Ovary (tissue), 9 donors: ENCODE results near the gene EFEMP1. TPM values are rescaled to one million over a fixed set of nuclear protein-coding genes. Genes with fewer than 3 reads are reported as not detected.
A peak's percentile ranks its signal among the peaks of the same experiment; 100 is the strongest.

ENCODE experiments used
- DNase-seq, 5 donors: peaks; one replicate each; pipeline ENCODE4 v3.0.0-alpha.2; 2019 to 2020
- H3K27ac ChIP-seq, 2 donors: fragments of 200-600 bp; one replicate each; pipeline versions ENCODE4 v1.5.1 to v1.8.0; 2019 to 2022
- H3K27me3 ChIP-seq: fragments of 200-600 bp; one replicate; pipeline ENCODE4 v1.8.0; 2022
- H3K36me3 ChIP-seq: fragments of 200-600 bp; sonication (generic); one replicate; pipeline ENCODE4 v1.5.1; 2019
- H3K4me1 ChIP-seq: one replicate; pipeline ENCODE4 v1.8.1; 2013; ENCODE audit warnings: mild to moderate bottlenecking, moderate library complexity; ENCODE audit not compliant: insufficient read depth
- H3K4me3 ChIP-seq: fragments of 200-600 bp; sonication (generic); one replicate; pipeline ENCODE4 v1.5.1; 2017
- H3K9me3 ChIP-seq, 2 donors: fragments of 200-600 bp in 1 of 2; sonication (generic) in 1 of 2; one replicate each; pipeline versions ENCODE4 v1.5.1 to v1.8.1; 2013 to 2019; ENCODE audit warnings: mild to moderate bottlenecking in 1 of 2, moderate library complexity in 1 of 2
- EP300 ChIP-seq: sonication (generic); formaldehyde crosslinking; IDR thresholded peaks from one replicate; pipeline ENCODE4 v1.6.1; 2017; ENCODE audit warnings: antibody characterized with exemption
- POLR2A ChIP-seq: fragments of 450-650 bp; IDR thresholded peaks from one replicate; pipeline ENCODE4 v1.6.1; 2017; ENCODE audit warnings: antibody characterized with exemption, mild to moderate bottlenecking, moderate library complexity
- WGBS, 3 donors: extraction: QIAGEN DNeasy Blood & Tissue Kit in 1 of 3; methylation state at CpG; one replicate each; pipeline versions ENCODE4 v1.1.5 to v1.1.7; 2013 to 2017; 5-methylcytosine and 5-hydroxymethylcytosine counted together
- intact Hi-C, 4 donors: fragments of 100-400 bp; cut with DNase I; formaldehyde crosslinking; loops; one replicate each; pipeline versions ENCODE4 v1.11.0 to v1.15.1; 2022 to 2023
- polyA plus RNA-seq, 2 donors: library from polyadenylated mRNA; stranded (reverse); fragments of 200-250 nt in 1 of 2; fragments of 350-450 nt in 1 of 2; fragmentation: Illumina TruSeq in 1 of 2; extraction: RNeasy Lipid Tissue Mini Kit (QIAGEN cat#74804) in 1 of 2; gene quantifications; one replicate each; pipeline ENCODE4 v1.2.3, GENCODE V29; 2013 to 2014
- total RNA-seq, 7 donors: library from RNA; depleted of rRNA in 2 of 7; stranded (reverse); fragments of >200 nt in 2 of 7; fragmentation: NEBNext Ultra II Directional in 3 of 7; extraction: Animal tissue kit (Norgen Biotek cat#: 25700) in 3 of 7; gene quantifications; one replicate each; pipeline versions ENCODE4 v1.1.0 to v1.2.4, GENCODE V29; 2016 to 2023
- TF ChIP-seq, protein P1 (sequence below), 3 donors: fragments of 450-650 bp in 2 of 3; fragments of 200-600 bp in 1 of 3; IDR thresholded peaks; one replicate each; pipeline versions ENCODE4 v1.5.1 to v1.8.0; 2016 to 2022; ENCODE audit warnings: antibody characterized with exemption in 3 of 3, mild to moderate bottlenecking in 1 of 3
- donor health status: DM: no; HTN: no; CAD: no; lungs with moderate emphysema.
- donor health status: DM: no; HTN: no; CAD: no.
- donor health status: Bipolar disorder and iron deficiency.
- donor health status: DM: yes; HTN: yes; CAD: no.
- donor health status: DM: no; HTN: no; CAD: no.
- donor health status: DM: yes; HTN: yes; CAD: no.

EFEMP1 gene
- total and polyA plus RNA-seq, 9 donors: 204 to 482 (median 282) TPM

DNA sequence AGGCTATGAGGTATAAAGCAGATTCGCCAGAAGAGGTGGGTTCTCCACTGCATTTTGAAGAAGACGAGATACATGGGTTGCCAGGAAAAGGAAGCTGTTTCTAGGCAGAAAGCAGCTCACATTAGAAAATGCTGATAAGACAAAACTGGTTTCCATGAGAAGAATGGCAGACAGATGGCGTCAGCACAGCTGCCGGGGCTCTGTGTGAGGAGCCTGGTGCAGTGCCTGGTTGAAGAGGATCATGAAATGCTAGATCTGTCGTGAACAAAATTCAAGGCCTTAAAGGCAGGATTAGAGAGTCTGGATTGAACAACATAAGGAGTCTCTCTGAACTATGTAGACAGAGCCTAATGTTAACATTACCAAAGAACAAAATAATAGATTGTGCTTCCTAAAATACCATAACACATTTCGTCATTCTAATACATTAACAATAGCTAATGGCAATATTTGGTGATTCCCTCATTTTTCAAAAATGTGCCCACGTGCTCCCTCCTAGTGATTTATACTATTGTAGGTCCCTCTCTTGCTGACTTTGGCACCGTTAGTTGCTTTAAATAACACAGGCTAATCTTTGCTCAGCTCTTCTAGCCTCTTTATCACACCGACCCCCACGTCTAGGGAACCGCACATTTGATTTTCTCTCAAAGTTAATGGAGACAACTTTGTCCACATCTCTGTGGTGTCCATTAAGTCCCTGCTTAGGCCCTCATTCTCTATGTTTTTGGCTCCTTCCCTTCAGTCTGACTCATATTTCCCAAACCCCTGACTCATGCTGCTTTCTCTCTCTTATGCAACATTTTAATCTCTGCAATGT, 38.2 kb downstream of the EFEMP1 start:
- Histone ChIP-seq H3K4me1 (peaks cover 16% of the 10 kb centered on the region), H3K9me3 (no peaks in the 10 kb centered on the region), H3K27me3 (no peaks in the 10 kb centered on the region), H3K27ac (peak overlapping the region; percentile 46 to 82), H3K36me3 (no peaks in the 10 kb centered on the region), H3K4me3 (no peak overlapping the region)
- intact Hi-C loops: no loop called here
- WGBS, 3 donors: 28 to 37% (median 30%) methylated on average over 10 to 11 of the region's 11 CpGs
- peak in 4 of 5 donors; percentile 40 to 52 (median 40) for DNase-seq
- TF ChIP-seq POLR2A (no peak), EP300 (peak; percentile 95)

DNA sequence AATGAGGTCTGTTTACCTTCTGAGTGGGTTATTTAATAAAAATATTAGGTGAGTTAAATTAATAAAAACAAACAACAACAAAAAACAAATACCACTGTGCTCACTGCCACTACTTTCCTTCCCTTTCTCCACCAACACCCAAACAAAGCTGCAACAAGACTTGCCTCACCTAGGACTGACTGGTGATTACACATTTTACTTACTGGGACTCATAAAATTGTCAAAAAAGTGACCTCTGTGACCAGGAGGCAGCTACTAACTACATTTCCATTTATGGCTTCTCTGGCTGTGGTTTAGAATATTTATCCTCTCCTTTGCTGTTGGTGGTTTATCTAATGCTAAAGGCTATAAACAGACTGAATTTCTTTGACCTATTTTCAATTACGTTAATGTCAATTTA, 39.8 kb downstream of the EFEMP1 start:
- H3K36me3 ChIP-seq: no peaks in the 10 kb centered on the region
- H3K4me1 ChIP-seq: peaks cover 14% of the 10 kb centered on the region
- TF ChIP-seq EP300 (no peak), POLR2A (no peak)
- TF ChIP-seq, protein P1, sequence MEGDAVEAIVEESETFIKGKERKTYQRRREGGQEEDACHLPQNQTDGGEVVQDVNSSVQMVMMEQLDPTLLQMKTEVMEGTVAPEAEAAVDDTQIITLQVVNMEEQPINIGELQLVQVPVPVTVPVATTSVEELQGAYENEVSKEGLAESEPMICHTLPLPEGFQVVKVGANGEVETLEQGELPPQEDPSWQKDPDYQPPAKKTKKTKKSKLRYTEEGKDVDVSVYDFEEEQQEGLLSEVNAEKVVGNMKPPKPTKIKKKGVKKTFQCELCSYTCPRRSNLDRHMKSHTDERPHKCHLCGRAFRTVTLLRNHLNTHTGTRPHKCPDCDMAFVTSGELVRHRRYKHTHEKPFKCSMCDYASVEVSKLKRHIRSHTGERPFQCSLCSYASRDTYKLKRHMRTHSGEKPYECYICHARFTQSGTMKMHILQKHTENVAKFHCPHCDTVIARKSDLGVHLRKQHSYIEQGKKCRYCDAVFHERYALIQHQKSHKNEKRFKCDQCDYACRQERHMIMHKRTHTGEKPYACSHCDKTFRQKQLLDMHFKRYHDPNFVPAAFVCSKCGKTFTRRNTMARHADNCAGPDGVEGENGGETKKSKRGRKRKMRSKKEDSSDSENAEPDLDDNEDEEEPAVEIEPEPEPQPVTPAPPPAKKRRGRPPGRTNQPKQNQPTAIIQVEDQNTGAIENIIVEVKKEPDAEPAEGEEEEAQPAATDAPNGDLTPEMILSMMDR (IDR thresholded peaks at IDR 0.05): no peak
- no peaks in the 10 kb centered on the region for H3K27me3 ChIP-seq
- 71 to 79% (median 78%) methylated on average over 1 of the region's 1 CpG for WGBS, 3 donors
- no peak for DNase-seq
- no peaks in the 10 kb centered on the region for H3K9me3 ChIP-seq
- H3K27ac ChIP-seq: peak overlapping the region in 1 of 2 donors; percentile 55
- H3K4me3 ChIP-seq: no peak overlapping the region
- intact Hi-C loops: no loop called here

DNA sequence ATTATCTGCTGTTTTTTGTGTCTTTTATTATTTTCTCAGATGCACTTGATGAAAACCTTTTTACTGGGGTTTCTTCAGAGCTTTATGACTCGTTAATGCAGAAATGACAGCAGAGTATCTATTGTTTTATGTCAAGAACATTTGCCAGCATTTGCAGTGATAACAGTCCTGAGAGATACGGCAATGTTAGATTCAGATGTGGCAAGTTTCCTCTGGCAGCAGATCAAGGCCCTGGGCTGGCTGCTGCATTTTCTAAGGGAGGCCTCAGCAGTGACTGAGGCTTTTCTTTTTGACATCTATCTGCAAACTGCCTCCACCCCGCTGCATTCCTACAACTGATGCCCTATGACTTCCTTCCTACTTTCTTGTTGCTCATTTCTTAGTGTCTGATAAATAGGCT, 40.2 kb downstream of the EFEMP1 start:
- TF ChIP-seq, protein P1 (IDR thresholded peaks at IDR 0.05): no peak
- TF ChIP-seq EP300: no peak
- TF ChIP-seq POLR2A: no peak
- peaks cover 13% of the 10 kb centered on the region for H3K4me1 ChIP-seq
- intact Hi-C loops: no loop called here
- H3K36me3 ChIP-seq: no peaks in the 10 kb centered on the region
- WGBS, 3 donors: 5 to 11% (median 9%) methylated on average over 3 of the region's 3 CpGs
- peak overlapping the region in 1 of 2 donors; percentile 55 for H3K27ac ChIP-seq
- no peaks in the 10 kb centered on the region for H3K27me3 ChIP-seq
- DNase-seq: peak; percentile 43 to 69 (median 59)
- no peak overlapping the region for H3K4me3 ChIP-seq
- H3K9me3 ChIP-seq: no peaks in the 10 kb centered on the region

DNA sequence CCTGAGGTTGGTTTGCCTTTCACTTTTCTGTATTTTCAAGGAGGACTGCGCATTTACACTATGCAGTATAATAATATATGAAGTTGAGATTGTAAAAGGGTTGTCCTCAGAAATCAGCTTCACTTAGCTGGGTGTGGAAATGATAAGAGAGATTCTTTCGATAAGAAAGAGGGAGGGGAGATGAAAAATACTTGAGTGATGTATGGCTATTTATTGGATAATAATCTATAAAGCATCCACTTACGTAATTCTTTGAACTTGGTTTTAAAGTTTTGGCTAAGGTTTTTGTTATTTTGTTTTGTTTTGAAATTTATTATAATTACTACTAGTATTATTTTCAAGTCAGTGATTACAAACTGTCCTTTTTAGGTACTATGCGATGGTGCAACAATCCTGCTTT, 40.6 kb downstream of the EFEMP1 start:
- WGBS, 3 donors: 75 to 79% (median 76%) methylated on average over 4 of the region's 4 CpGs
- Histone ChIP-seq H3K27ac (peak overlapping the region in 1 of 2 donors; percentile 55), H3K27me3 (no peaks in the 10 kb centered on the region), H3K4me1 (peaks cover 13% of the 10 kb centered on the region), H3K9me3 (no peaks in the 10 kb centered on the region), H3K36me3 (no peaks in the 10 kb centered on the region), H3K4me3 (no peak overlapping the region)
- TF ChIP-seq, protein P1 (IDR thresholded peaks at IDR 0.05): no peak
- no peak for TF ChIP-seq EP300
- intact Hi-C loops: no loop called here
- no peak for DNase-seq

DNA sequence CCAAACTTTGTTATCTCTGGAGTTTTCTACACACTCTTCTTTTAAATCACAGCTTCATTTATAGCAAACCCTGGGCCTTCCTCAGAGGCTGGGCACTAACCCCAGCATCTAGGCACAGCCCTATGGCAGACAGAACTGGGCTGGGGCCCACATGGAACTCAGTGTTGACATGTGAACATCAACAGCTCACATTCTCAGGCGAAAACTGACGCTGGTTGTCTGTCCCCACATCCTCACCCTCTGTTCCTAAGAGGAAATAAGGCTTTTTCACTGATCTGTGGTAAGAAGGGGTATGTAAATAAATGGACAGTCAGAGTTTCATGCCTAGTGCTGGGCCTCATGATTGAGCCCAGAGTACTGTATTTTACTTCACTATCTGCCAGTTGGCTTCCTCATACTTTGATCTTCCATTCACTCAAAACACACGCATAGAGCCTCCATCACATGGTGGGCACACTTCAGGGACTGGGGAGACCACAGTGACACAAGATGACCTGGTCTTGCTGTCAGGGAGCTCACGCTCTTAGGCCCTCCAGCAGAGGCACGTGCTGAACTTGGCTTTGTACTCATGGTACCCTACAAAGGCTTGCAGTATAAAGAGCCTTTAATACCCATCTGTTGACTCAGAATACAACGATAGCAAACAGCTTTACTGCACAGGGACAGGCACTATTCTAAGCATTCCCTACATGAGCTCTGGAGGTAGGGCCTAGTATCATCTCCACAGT, 43.0 kb downstream of the EFEMP1 start:
- Histone ChIP-seq H3K36me3 (no peaks in the 10 kb centered on the region), H3K4me1 (peaks cover 10% of the 10 kb centered on the region), H3K9me3 (no peaks in the 10 kb centered on the region), H3K27me3 (no peaks in the 10 kb centered on the region), H3K4me3 (no peak overlapping the region), H3K27ac (no peak overlapping the region)
- TF ChIP-seq, protein P1 (IDR thresholded peaks at IDR 0.05): no peak
- TF ChIP-seq POLR2A (no peak), EP300 (no peak)
- no peak for DNase-seq
- intact Hi-C loops: no loop called here
- WGBS, 3 donors: 79 to 93% (median 88%) methylated on average over 6 of the region's 6 CpGs
